SU-DHL-6 (cell line): ENCODE measurements around the gene AKIRIN2.

Source experiments
- H2AFZ ChIP-seq: fragments of 200-600 bp; sonication (generic); 2 replicates; pipeline ENCODE4 v1.6.1; 2014; ENCODE audit warnings: low read depth, mild to moderate bottlenecking, moderate library complexity, mixed read lengths, antibody characterized with exemption, low read length; ENCODE audit not compliant: severe bottlenecking
- H3F3A ChIP-seq: fragments of 200-600 bp; shearing (Covaris generic); 2 replicates; pipeline ENCODE4 v1.6.0; 2016; ENCODE audit warnings: antibody characterized with exemption, mild to moderate bottlenecking; ENCODE audit not compliant: insufficient read depth
- H3K27ac ChIP-seq: fragments of 200-600 bp; sonication (generic); 2 replicates; pipeline ENCODE4 v1.5.1; 2016; ENCODE audit warnings: low read depth, mild to moderate bottlenecking, low read length, moderate library complexity, mixed read lengths
- H3K27me3 ChIP-seq: fragments of 200-600 bp; sonication (generic), shearing (Covaris generic); 2 replicates; pipeline ENCODE4 v1.6.0; 2014; ENCODE audit warnings: mild to moderate bottlenecking, low read length
- H3K36me3 ChIP-seq: fragments of 200-600 bp; sonication (generic); 2 replicates; pipeline ENCODE4 v1.6.1; 2014; ENCODE audit warnings: mild to moderate bottlenecking, low read length, mixed read lengths
- H3K4me2 ChIP-seq: fragments of 300-600, 200-600 bp; shearing (Covaris generic), sonication (generic); 2 replicates; pipeline ENCODE4 v1.6.0; 2014; ENCODE audit warnings: low read length, low read depth, mild to moderate bottlenecking; ENCODE audit not compliant: poor library complexity, severe bottlenecking
- H3K4me3 ChIP-seq: fragments of 200-600 bp; sonication (generic); 2 replicates; pipeline ENCODE4 v1.5.1; 2014; ENCODE audit warnings: antibody characterized with exemption, low read length, mild to moderate bottlenecking, mixed read lengths; ENCODE audit not compliant: insufficient read depth, poor library complexity, severe bottlenecking
- H3K79me2 ChIP-seq: fragments of 200-600 bp; sonication (generic); 2 replicates; pipeline ENCODE4 v1.6.1; 2014; ENCODE audit warnings: mild to moderate bottlenecking, low read length, moderate library complexity; ENCODE audit not compliant: insufficient read depth
- H3K9ac ChIP-seq: fragments of 200-600 bp; sonication (generic); 2 replicates; pipeline ENCODE4 v1.7.0; 2014; ENCODE audit warnings: mild to moderate bottlenecking, low read length
- H3K9me2 ChIP-seq: fragments of 200-600 bp; sonication (generic); replicated peaks from 2 replicates; pipeline ENCODE4 v1.6.1; 2014; ENCODE audit warnings: low read length; ENCODE audit not compliant: insufficient read depth
- H3K9me3 ChIP-seq: fragments of 200-600 bp; sonication (generic); 2 replicates; pipeline ENCODE4 v1.6.1; 2014; ENCODE audit warnings: low read length, mixed read lengths; ENCODE audit not compliant: insufficient read depth
- H4K20me1 ChIP-seq: fragments of 200-600 bp; sonication (generic); 2 replicates; pipeline ENCODE4 v1.6.1; 2014; ENCODE audit warnings: low read depth, mild to moderate bottlenecking, antibody characterized with exemption, low read length, moderate library complexity, mixed read lengths
- CTCF ChIP-seq: fragments of 200-600 bp; sonication (generic); IDR thresholded peaks from one replicate; pipeline ENCODE4 v1.5.1; 2017; ENCODE audit warnings: antibody characterized with exemption, mild to moderate bottlenecking, low read length, moderate library complexity; ENCODE audit not compliant: insufficient read depth, poor library complexity, severe bottlenecking
- EZH2phosphoT487 ChIP-seq: fragments of 200-600 bp; sonication (generic), shearing (Covaris generic); conservative IDR thresholded peaks from 2 replicates; pipeline ENCODE4 v1.6.1; 2018; ENCODE audit warnings: mild to moderate bottlenecking, antibody characterized with exemption, low read length, moderate library complexity, mixed read lengths

Gene AKIRIN2

GRCh38 chr6:87636315-87636714, 65.7 kb downstream of the AKIRIN2 start:
- no peak overlapping the region for H3K9ac ChIP-seq
- no peak overlapping the region for H3K4me2 ChIP-seq
- H3K9me2 ChIP-seq = no peaks in the 10 kb centered on the region
- no peaks in the 10 kb centered on the region for H3F3A ChIP-seq
- H3K27me3 ChIP-seq = no peaks in the 10 kb centered on the region
- H2AFZ ChIP-seq = no peak overlapping the region
- no peak overlapping the region for H3K4me3 ChIP-seq
- H4K20me1 ChIP-seq = no peaks in the 10 kb centered on the region
- TF ChIP-seq EZH2phosphoT487 = no peak
- no peak for TF ChIP-seq CTCF
- no peaks in the 10 kb centered on the region for H3K79me2 ChIP-seq
- 0 out of 2 replicates have a peak, but pooled peaks cover 5% of the 10 kb centered on the region for H3K36me3 ChIP-seq
- no peak overlapping the region for H3K27ac ChIP-seq
- H3K9me3 ChIP-seq = no peaks in the 10 kb centered on the region

DNA sequence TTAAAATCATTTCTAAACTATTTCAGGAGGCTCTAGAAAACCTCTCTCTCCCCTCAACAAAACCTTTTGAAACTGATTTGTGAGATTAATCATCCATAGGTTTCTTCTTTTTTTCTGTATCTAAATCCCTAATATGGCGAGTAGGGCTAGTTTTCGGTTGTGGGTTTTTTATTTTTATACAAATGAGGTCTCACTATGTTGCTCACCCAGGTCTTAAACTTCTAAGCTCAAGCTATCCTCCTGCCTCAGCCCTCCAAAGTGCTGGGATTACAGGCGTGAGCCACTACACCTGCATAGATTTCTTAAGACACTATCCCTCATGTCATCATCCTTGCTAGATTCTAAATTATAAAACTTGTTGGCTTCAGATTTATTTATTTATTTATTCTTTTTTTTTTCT, 68.2 kb downstream of the AKIRIN2 start:
- TF ChIP-seq EZH2phosphoT487 = no peak
- TF ChIP-seq CTCF = no peak
- peaks cover 5% of the 10 kb centered on the region; the same call in 1 of the 2 replicates for H3K36me3 ChIP-seq

GRCh38 chr6:87630746-87631145, 71.3 kb downstream of the AKIRIN2 start:
- H3K79me2 ChIP-seq = no peaks in the 10 kb centered on the region
- no peaks in the 10 kb centered on the region for H4K20me1 ChIP-seq
- H3K27me3 ChIP-seq = no peaks in the 10 kb centered on the region
- no peak for TF ChIP-seq CTCF
- no peak for TF ChIP-seq EZH2phosphoT487
- no peak overlapping the region for H3K9ac ChIP-seq
- no peak overlapping the region for H3K4me2 ChIP-seq
- no peak overlapping the region for H3K27ac ChIP-seq
- H2AFZ ChIP-seq = no peak overlapping the region
- H3K36me3 ChIP-seq = no peaks in the 10 kb centered on the region; the same call in 1 of the 2 replicates
- H3F3A ChIP-seq = no peaks in the 10 kb centered on the region
- no peaks in the 10 kb centered on the region for H3K9me3 ChIP-seq
- H3K4me3 ChIP-seq = no peak overlapping the region
- no peaks in the 10 kb centered on the region for H3K9me2 ChIP-seq

More for the DNA sequence above, 68.2 kb downstream of the AKIRIN2 start:
- H4K20me1 ChIP-seq = no peaks in the 10 kb centered on the region
- no peak overlapping the region for H3K9ac ChIP-seq
- no peaks in the 10 kb centered on the region for H3K9me3 ChIP-seq
- H3K27ac ChIP-seq = no peak overlapping the region
- no peaks in the 10 kb centered on the region for H3K9me2 ChIP-seq
- no peaks in the 10 kb centered on the region for H3K27me3 ChIP-seq
- no peak overlapping the region for H2AFZ ChIP-seq
- H3K79me2 ChIP-seq = no peaks in the 10 kb centered on the region
- H3K4me3 ChIP-seq = no peak overlapping the region
- H3F3A ChIP-seq = no peaks in the 10 kb centered on the region
- H3K4me2 ChIP-seq = no peak overlapping the region

DNA sequence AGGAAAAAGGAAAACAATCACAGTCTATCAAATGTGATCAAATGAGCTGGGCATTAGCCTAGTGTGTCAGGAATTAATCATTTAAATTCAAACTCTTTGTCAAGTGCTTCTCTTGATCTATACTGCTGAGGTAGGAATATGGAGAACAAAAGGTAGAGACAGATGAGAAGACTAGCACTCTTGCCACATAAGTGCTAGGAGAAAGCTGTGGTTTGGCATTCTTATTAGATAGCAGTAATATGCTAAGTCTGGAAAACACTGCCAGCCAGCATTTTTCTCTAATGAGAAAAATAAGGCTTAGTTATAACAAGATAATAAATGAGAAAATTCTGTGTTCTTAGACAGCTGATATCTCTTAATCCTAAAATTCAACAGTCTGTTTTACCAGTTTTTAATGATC, 73.2 kb downstream of the AKIRIN2 start:
- no peaks in the 10 kb centered on the region; the same call in 1 of the 2 replicates for H3K36me3 ChIP-seq
- H4K20me1 ChIP-seq = no peaks in the 10 kb centered on the region
- no peaks in the 10 kb centered on the region for H3K27me3 ChIP-seq
- H3K27ac ChIP-seq = no peak overlapping the region
- H3K79me2 ChIP-seq = no peaks in the 10 kb centered on the region
- no peaks in the 10 kb centered on the region for H3F3A ChIP-seq
- TF ChIP-seq CTCF (no peak), EZH2phosphoT487 (no peak)
- no peak overlapping the region for H3K9ac ChIP-seq
- H2AFZ ChIP-seq = no peak overlapping the region
- no peaks in the 10 kb centered on the region for H3K9me3 ChIP-seq
- H3K4me2 ChIP-seq = no peak overlapping the region
- H3K9me2 ChIP-seq = no peaks in the 10 kb centered on the region
- H3K4me3 ChIP-seq = no peak overlapping the region
